Liver (tissue), 3 donors: ENCODE measurements around the gene SLC6A2.

Experiments
- EGR1 ChIP-seq, 2 donors: IDR thresholded peaks; 2 replicates each; pipeline ENCODE4 v1.6.1; 2016 to 2018; ENCODE audit warnings: antibody characterized with exemption in 2 of 2, low read depth in 2 of 2
- FOXA1 ChIP-seq: IDR thresholded peaks from 2 replicates; pipeline ENCODE4 v1.6.1; 2016; ENCODE audit warnings: antibody characterized with exemption
- GABPA ChIP-seq, 2 donors: IDR thresholded peaks in 1 of 2; conservative IDR thresholded peaks in 1 of 2; 2 replicates each; pipeline ENCODE4 v1.6.1; 2016; ENCODE audit warnings: antibody characterized with exemption in 2 of 2, mild to moderate bottlenecking in 1 of 2, moderate library complexity in 1 of 2
- JUND ChIP-seq, 2 donors: IDR thresholded peaks; 2 replicates each; pipeline ENCODE4 v1.6.1; 2016; ENCODE audit warnings: antibody characterized with exemption in 2 of 2
- RXRA ChIP-seq, 2 donors: IDR thresholded peaks; 2 replicates each; pipeline ENCODE4 v1.6.1; 2017 to 2018; ENCODE audit warnings: antibody characterized with exemption in 2 of 2, mild to moderate bottlenecking in 1 of 2
- SP1 ChIP-seq: IDR thresholded peaks from 2 replicates; pipeline ENCODE4 v1.6.1; 2018; ENCODE audit warnings: antibody characterized with exemption, mild to moderate bottlenecking
- YY1 ChIP-seq: IDR thresholded peaks from 2 replicates; pipeline ENCODE4 v1.6.1; 2016; ENCODE audit warnings: antibody characterized with exemption, mild to moderate bottlenecking
- TF ChIP-seq, protein P1 (sequence below): fragments of 150-350 bp; IDR thresholded peaks from 2 replicates; pipeline ENCODE4 v1.5.1; 2017; ENCODE audit warnings: improper control_type of control experiment, low read depth, low read length; ENCODE audit not compliant: missing input control
- TF ChIP-seq, protein P2 (sequence below): IDR thresholded peaks from 2 replicates; pipeline ENCODE4 v1.6.1; 2016; ENCODE audit warnings: antibody characterized with exemption, mild to moderate bottlenecking
- donor health status: healthy.
- donor health status: healthy.

DNA sequence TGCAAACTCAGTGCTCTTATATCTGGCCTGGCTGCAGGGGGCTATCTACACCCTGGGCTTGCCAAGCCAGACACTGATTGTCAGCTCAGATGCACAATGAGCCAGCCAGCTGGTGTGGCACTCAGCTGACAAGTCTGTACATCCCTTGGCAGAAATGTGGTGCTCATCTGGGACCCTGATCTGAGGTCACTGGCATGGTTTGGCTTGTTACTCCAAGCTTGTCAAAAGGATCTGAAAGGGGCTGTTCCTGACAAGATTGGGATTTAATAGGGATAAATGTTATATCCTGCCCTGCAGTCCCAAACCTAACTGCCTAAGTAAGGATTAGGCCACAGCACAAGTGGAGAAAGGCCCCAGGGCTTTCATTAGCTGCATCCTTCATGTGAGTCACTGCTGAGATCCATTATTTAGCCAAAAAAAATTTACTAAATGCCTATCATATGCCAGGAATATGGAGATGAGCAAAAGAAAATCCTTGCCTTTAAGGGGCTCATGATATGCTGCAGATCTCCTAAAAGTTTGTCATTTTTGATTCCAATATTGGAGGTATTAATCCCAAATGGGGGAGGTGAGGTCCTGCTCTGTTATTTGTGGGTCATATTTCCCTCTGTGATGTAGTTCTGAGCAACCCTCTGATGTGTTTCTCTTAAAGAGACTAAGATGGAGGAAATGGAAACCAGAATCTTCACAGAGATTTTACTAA lies 6.3 kb downstream of the SLC6A2 start:
- TF ChIP-seq, protein P1, sequence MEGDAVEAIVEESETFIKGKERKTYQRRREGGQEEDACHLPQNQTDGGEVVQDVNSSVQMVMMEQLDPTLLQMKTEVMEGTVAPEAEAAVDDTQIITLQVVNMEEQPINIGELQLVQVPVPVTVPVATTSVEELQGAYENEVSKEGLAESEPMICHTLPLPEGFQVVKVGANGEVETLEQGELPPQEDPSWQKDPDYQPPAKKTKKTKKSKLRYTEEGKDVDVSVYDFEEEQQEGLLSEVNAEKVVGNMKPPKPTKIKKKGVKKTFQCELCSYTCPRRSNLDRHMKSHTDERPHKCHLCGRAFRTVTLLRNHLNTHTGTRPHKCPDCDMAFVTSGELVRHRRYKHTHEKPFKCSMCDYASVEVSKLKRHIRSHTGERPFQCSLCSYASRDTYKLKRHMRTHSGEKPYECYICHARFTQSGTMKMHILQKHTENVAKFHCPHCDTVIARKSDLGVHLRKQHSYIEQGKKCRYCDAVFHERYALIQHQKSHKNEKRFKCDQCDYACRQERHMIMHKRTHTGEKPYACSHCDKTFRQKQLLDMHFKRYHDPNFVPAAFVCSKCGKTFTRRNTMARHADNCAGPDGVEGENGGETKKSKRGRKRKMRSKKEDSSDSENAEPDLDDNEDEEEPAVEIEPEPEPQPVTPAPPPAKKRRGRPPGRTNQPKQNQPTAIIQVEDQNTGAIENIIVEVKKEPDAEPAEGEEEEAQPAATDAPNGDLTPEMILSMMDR = no peak
- TF ChIP-seq JUND (IDR thresholded peaks at IDR 0.05) (no peak), RXRA (IDR thresholded peaks at IDR 0.05) (no peak), SP1 (no peak), GABPA (IDR thresholded peaks at IDR 0.05 in 1 of 2, conservative IDR thresholded peaks at IDR 0.05 in 1 of 2) (no peak), EGR1 (IDR thresholded peaks at IDR 0.05; ENCODE audit: low read depth in 2 of 2) (no peak), YY1 (no peak), FOXA1 (no peak)
- TF ChIP-seq, protein P2, sequence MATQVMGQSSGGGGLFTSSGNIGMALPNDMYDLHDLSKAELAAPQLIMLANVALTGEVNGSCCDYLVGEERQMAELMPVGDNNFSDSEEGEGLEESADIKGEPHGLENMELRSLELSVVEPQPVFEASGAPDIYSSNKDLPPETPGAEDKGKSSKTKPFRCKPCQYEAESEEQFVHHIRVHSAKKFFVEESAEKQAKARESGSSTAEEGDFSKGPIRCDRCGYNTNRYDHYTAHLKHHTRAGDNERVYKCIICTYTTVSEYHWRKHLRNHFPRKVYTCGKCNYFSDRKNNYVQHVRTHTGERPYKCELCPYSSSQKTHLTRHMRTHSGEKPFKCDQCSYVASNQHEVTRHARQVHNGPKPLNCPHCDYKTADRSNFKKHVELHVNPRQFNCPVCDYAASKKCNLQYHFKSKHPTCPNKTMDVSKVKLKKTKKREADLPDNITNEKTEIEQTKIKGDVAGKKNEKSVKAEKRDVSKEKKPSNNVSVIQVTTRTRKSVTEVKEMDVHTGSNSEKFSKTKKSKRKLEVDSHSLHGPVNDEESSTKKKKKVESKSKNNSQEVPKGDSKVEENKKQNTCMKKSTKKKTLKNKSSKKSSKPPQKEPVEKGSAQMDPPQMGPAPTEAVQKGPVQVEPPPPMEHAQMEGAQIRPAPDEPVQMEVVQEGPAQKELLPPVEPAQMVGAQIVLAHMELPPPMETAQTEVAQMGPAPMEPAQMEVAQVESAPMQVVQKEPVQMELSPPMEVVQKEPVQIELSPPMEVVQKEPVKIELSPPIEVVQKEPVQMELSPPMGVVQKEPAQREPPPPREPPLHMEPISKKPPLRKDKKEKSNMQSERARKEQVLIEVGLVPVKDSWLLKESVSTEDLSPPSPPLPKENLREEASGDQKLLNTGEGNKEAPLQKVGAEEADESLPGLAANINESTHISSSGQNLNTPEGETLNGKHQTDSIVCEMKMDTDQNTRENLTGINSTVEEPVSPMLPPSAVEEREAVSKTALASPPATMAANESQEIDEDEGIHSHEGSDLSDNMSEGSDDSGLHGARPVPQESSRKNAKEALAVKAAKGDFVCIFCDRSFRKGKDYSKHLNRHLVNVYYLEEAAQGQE = no peak
